Spleen (tissue), 11 donors: ENCODE results near the gene CNTNAP2. TPM values are rescaled to one million over a fixed set of nuclear protein-coding genes. Genes with fewer than 3 reads are reported as not detected.

Source experiments
- DNase-seq: peaks from one replicate; pipeline ENCODE4 v3.0.0-alpha.2; 2020
- H3K27ac ChIP-seq, 8 donors: fragments of 200-600 bp; sonication (generic) in 7 of 8; 1 replicate in 4 of 8; 2 replicates in 4 of 8; pipeline versions ENCODE4 v1.5.0 to v1.8.0; 2016 to 2021; ENCODE audit warnings: inconsistent platforms in 4 of 8, mild to moderate bottlenecking in 4 of 8, moderate library complexity in 1 of 8
- H3K27me3 ChIP-seq, 7 donors: fragments of 200-600 bp; sonication (generic) in 6 of 7; replicated peaks in 1 of 7; 1 replicate in 4 of 7; 2 replicates in 3 of 7; pipeline versions ENCODE4 v1.5.0 to v1.8.0; 2016 to 2021; ENCODE audit warnings: inconsistent platforms in 3 of 7, mild to moderate bottlenecking in 1 of 7
- H3K36me3 ChIP-seq, 6 donors: fragments of 200-600 bp; sonication (generic) in 5 of 6; 1 replicate in 4 of 6; 2 replicates in 2 of 6; pipeline versions ENCODE4 v1.5.0 to v1.8.0; 2016 to 2021; ENCODE audit warnings: inconsistent platforms in 2 of 6
- H3K4me1 ChIP-seq, 6 donors: fragments of 200-600 bp; sonication (generic) in 5 of 6; 1 replicate in 3 of 6; 2 replicates in 3 of 6; pipeline versions ENCODE4 v1.5.0 to v1.8.0; 2016 to 2021; ENCODE audit warnings: inconsistent platforms in 3 of 6
- H3K4me3 ChIP-seq, 8 donors: fragments of 200-600 bp; sonication (generic) in 7 of 8; 1 replicate in 4 of 8; 2 replicates in 4 of 8; pipeline versions ENCODE4 v1.5.0 to v1.8.0; 2016 to 2021; ENCODE audit warnings: inconsistent platforms in 4 of 8, mild to moderate bottlenecking in 4 of 8, moderate library complexity in 2 of 8
- H3K9me3 ChIP-seq, 8 donors: fragments of 200-600 bp; sonication (generic) in 7 of 8; 1 replicate in 4 of 8; 2 replicates in 4 of 8; pipeline versions ENCODE4 v1.5.0 to v1.8.0; 2016 to 2021; ENCODE audit warnings: inconsistent platforms in 4 of 8
- POLR2A ChIP-seq, 3 donors: fragments of 450-650 bp; IDR thresholded peaks; one replicate each; pipeline ENCODE4 v1.5.1; 2017; ENCODE audit warnings: antibody characterized with exemption in 3 of 3, mild to moderate bottlenecking in 1 of 3
- POLR2AphosphoS5 ChIP-seq, 3 donors: sonication (generic); formaldehyde crosslinking; IDR thresholded peaks; one replicate each; pipeline ENCODE4 v1.5.1; 2017; ENCODE audit warnings: antibody characterized with exemption in 3 of 3
- WGBS, 5 donors: extraction: QIAGEN DNeasy Blood & Tissue Kit in 3 of 5; methylation state at CpG; one replicate each; pipeline versions ENCODE4 v1.1.5 to v1.1.7; 2013 to 2018; 5-methylcytosine and 5-hydroxymethylcytosine counted together
- intact Hi-C: fragments of 100-400 bp; cut with DNase I; formaldehyde crosslinking; loops from one replicate; pipeline ENCODE4 v1.15.0; 2023; ENCODE audit warnings: low total_unique reads
- polyA plus RNA-seq, 3 donors: library from polyadenylated mRNA; stranded (reverse); fragments of 200-250 nt; gene quantifications; one replicate each; pipeline ENCODE4 v1.2.1, GENCODE V29; 2013
- total RNA-seq, 7 donors: library from RNA; depleted of rRNA in 3 of 7; stranded (reverse); fragments of >200 nt in 3 of 7; fragmentation: NEBNext Ultra II Directional in 4 of 7; extraction: Animal tissue kit (Norgen Biotek cat#: 25700) in 4 of 7; gene quantifications; one replicate each; pipeline versions ENCODE4 v1.1.0 to v1.2.1, GENCODE V29; 2016 to 2021
- TF ChIP-seq, protein P1 (sequence below), 11 experiments: fragments of 200-600 bp in 7 of 11; fragments of 450-650 bp in 4 of 11; sonication (generic) in 4 of 11; IDR thresholded peaks in 8 of 11; conservative IDR thresholded peaks in 3 of 11; 1 replicate in 7 of 11; 2 replicates in 4 of 11; pipeline versions ENCODE4 v1.4.0 to v1.8.0; 2016 to 2021; ENCODE audit warnings: antibody characterized with exemption in 11 of 11, inconsistent platforms in 4 of 11, mild to moderate bottlenecking in 1 of 11
- donor health status: healthy with polysubstance abuse.
- donor health status: DM: no; HTN: no; CAD: no; lungs with moderate emphysema.
- donor health status: DM: no; HTN: no; CAD: no.
- donor health status: Bipolar disorder and iron deficiency.
- donor health status: healthy.
- donor health status: DM: no; HTN: no; CAD: no.
- donor health status: DM: yes; HTN: yes; CAD: no.

The CNTNAP2 gene
- total and polyA plus RNA-seq, 10 donors, result 0.13 to 2.0 (median 0.82) TPM

GRCh38 chr7:146960773-146961391 is 844.3 kb downstream of the CNTNAP2 start:
- DNase-seq, result no peak
- 66 to 86% (median 77%) methylated on average over 5 of the region's 5 CpGs for WGBS, 5 donors
- Histone ChIP-seq H3K27ac (no peak overlapping the region), H3K9me3 (peaks cover 0 to 7% (median 0%) of the 10 kb centered on the region in 8 donors), H3K4me1 (no peaks in the 10 kb centered on the region), H3K36me3 (no peaks in the 10 kb centered on the region), H3K27me3 (no peaks in the 10 kb centered on the region), H3K4me3 (no peak overlapping the region)
- TF ChIP-seq POLR2A (IDR thresholded peaks at IDR 0.05) (no peak), POLR2AphosphoS5 (IDR thresholded peaks at IDR 0.05) (no peak)
- TF ChIP-seq, protein P1, sequence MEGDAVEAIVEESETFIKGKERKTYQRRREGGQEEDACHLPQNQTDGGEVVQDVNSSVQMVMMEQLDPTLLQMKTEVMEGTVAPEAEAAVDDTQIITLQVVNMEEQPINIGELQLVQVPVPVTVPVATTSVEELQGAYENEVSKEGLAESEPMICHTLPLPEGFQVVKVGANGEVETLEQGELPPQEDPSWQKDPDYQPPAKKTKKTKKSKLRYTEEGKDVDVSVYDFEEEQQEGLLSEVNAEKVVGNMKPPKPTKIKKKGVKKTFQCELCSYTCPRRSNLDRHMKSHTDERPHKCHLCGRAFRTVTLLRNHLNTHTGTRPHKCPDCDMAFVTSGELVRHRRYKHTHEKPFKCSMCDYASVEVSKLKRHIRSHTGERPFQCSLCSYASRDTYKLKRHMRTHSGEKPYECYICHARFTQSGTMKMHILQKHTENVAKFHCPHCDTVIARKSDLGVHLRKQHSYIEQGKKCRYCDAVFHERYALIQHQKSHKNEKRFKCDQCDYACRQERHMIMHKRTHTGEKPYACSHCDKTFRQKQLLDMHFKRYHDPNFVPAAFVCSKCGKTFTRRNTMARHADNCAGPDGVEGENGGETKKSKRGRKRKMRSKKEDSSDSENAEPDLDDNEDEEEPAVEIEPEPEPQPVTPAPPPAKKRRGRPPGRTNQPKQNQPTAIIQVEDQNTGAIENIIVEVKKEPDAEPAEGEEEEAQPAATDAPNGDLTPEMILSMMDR (IDR thresholded peaks at IDR 0.05 in 8 of 11, conservative IDR thresholded peaks at IDR 0.05 in 3 of 11), result no peak
- intact Hi-C loops, result no loop called here

DNA sequence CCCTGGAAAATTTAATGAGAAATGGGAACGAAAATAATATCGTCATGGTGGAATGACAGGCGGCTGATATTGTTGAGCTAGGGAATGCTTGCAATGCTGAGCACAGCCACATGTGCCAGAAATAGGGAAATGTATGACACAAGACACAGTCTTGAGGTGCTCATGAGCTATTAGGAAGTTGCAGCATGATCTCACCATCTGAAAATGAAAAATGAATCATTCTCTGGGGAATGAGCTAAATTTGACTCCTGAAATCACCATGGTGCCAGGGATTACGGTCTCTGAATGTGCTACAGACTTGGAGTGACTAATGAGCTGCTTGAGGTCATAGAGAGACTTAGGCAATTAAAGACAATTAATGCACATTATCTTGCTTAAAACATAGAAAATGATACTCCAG is 845.0 kb downstream of the CNTNAP2 start:
- WGBS, 5 donors, result 66 to 85% (median 76%) methylated on average over 4 of the region's 4 CpGs
- Histone ChIP-seq H3K4me3 (no peak overlapping the region), H3K27me3 (no peaks in the 10 kb centered on the region), H3K9me3 (peaks cover 0 to 7% (median 0%) of the 10 kb centered on the region in 8 donors), H3K27ac (no peak overlapping the region), H3K4me1 (no peaks in the 10 kb centered on the region), H3K36me3 (no peaks in the 10 kb centered on the region)
- DNase-seq, result no peak
- TF ChIP-seq POLR2AphosphoS5 (IDR thresholded peaks at IDR 0.05) (no peak), POLR2A (IDR thresholded peaks at IDR 0.05) (no peak)
- TF ChIP-seq, protein P1 (IDR thresholded peaks at IDR 0.05 in 8 of 11, conservative IDR thresholded peaks at IDR 0.05 in 3 of 11), result no peak
- intact Hi-C loops, result no loop called here

DNA sequence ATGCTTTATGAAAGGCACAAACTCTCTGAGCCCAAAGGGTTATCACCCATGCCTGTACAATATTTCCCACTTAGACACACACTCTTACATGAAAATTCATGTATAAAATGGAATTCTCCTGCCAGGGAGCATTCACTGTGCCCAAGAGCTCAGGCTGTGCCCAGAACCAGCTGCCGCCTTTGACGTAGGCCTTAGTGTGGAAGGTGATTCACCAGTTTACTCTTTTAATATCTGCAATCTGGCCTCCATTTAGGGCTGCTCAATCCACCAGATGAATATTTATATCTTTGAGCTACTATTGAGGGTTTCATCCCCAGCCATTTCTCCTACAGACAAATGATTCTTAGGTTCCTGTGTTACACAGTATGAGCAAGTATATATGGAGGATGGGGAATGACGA is 849.7 kb downstream of the CNTNAP2 start:
- no peak for TF ChIP-seq POLR2AphosphoS5 (IDR thresholded peaks at IDR 0.05)
- TF ChIP-seq POLR2A (IDR thresholded peaks at IDR 0.05), result no peak
- TF ChIP-seq, protein P1 (IDR thresholded peaks at IDR 0.05 in 8 of 11, conservative IDR thresholded peaks at IDR 0.05 in 3 of 11), result no peak
- 89 to 98% (median 94%) methylated on average over 3 of the region's 3 CpGs for WGBS, 5 donors
- intact Hi-C loops, result no loop called here
- H3K27me3 ChIP-seq, result no peaks in the 10 kb centered on the region
- no peak overlapping the region for H3K4me3 ChIP-seq
- peaks cover 0 to 10% (median 0%) of the 10 kb centered on the region in 8 donors for H3K9me3 ChIP-seq
- no peaks in the 10 kb centered on the region for H3K36me3 ChIP-seq
- no peak overlapping the region for H3K27ac ChIP-seq
- DNase-seq, result no peak
- H3K4me1 ChIP-seq, result no peaks in the 10 kb centered on the region

- Histone ChIP-seq H3K27me3 (no peaks in the 10 kb centered on the region), H3K36me3 (no peaks in the 10 kb centered on the region), H3K27ac (no peak overlapping the region), H3K4me1 (no peaks in the 10 kb centered on the region), H3K4me3 (no peak overlapping the region), H3K9me3 (peaks cover 0 to 11% (median 0%) of the 10 kb centered on the region in 8 donors)
- intact Hi-C loops, result no loop called here
- no peak for DNase-seq
- 74 to 89% (median 79%) methylated on average over 2 of the region's 2 CpGs for WGBS, 5 donors
- TF ChIP-seq POLR2A (IDR thresholded peaks at IDR 0.05), result no peak
- no peak for TF ChIP-seq POLR2AphosphoS5 (IDR thresholded peaks at IDR 0.05)
- TF ChIP-seq, protein P1 (IDR thresholded peaks at IDR 0.05 in 8 of 11, conservative IDR thresholded peaks at IDR 0.05 in 3 of 11), result no peak
Observed at GRCh38 chr7:146982482-146982881, 865.9 kb downstream of the CNTNAP2 start.
